H9 (cell line): ENCODE results near the gene ERFL. TPM values are rescaled to one million over a fixed set of nuclear protein-coding genes. Genes with fewer than 3 reads are reported as not detected.

ENCODE experiments used
- DNase-seq: peaks from one replicate; pipeline ENCODE4 v3.0.0-alpha.2; 2017
- H2AFZ ChIP-seq: one replicate; pipeline ENCODE4 v1.6.1; 2013; ENCODE audit warnings: mild to moderate bottlenecking, low read length, control low read depth, moderate library complexity
- H2AK5ac ChIP-seq: 2 replicates; pipeline ENCODE4 v1.6.1; 2013; ENCODE audit warnings: low read length, control low read depth, mixed read lengths; ENCODE audit not compliant: insufficient read length
- H2BK120ac ChIP-seq: one replicate; pipeline ENCODE4 v1.6.1; 2013; ENCODE audit warnings: low read depth, mild to moderate bottlenecking, low read length, control low read depth, inconsistent platforms; ENCODE audit not compliant: poor library complexity, severe bottlenecking
- H2BK12ac ChIP-seq: 2 replicates; pipeline ENCODE4 v1.6.1; 2013; ENCODE audit warnings: low read length, control low read depth, mixed read lengths, low read depth; ENCODE audit not compliant: insufficient read length
- H2BK15ac ChIP-seq: 2 replicates; pipeline ENCODE4 v1.6.1; 2013; ENCODE audit warnings: low read depth, low read length, control low read depth
- H2BK20ac ChIP-seq: one replicate; pipeline ENCODE4 v1.6.1; 2013; ENCODE audit warnings: low read depth, mild to moderate bottlenecking, low read length, control low read depth, inconsistent platforms; ENCODE audit not compliant: poor library complexity, severe bottlenecking
- H2BK5ac ChIP-seq: 2 replicates; pipeline ENCODE4 v1.6.1; 2013; ENCODE audit warnings: low read length, control low read depth, mixed read lengths; ENCODE audit not compliant: insufficient read length
- H3K14ac ChIP-seq: 2 replicates; pipeline ENCODE4 v1.6.1; 2013; ENCODE audit warnings: low read length, control low read depth; ENCODE audit not compliant: insufficient read depth
- H3K18ac ChIP-seq: 2 replicates; pipeline ENCODE4 v1.6.1; 2013; ENCODE audit warnings: low read depth, mild to moderate bottlenecking, mixed read lengths, low read length, control low read depth; ENCODE audit not compliant: insufficient read length
- H3K23ac ChIP-seq: 2 replicates; pipeline ENCODE4 v1.6.1; 2013; ENCODE audit warnings: low read length, control low read depth, mixed read lengths, low read depth; ENCODE audit not compliant: insufficient read length
- H3K23me2 ChIP-seq: 2 replicates; pipeline ENCODE4 v1.6.1; 2013; ENCODE audit warnings: low read depth, mild to moderate bottlenecking, mixed read lengths, low read length, control low read depth; ENCODE audit not compliant: insufficient read length, poor library complexity, severe bottlenecking
- H3K27ac ChIP-seq: 2 replicates; pipeline ENCODE4 v1.5.1; 2013; ENCODE audit warnings: low read length, control low read depth, mixed read lengths, low read depth; ENCODE audit not compliant: insufficient read length
- H3K27me3 ChIP-seq: 2 replicates; pipeline ENCODE4 v1.6.1; 2013; ENCODE audit warnings: low read length, control low read depth, inconsistent platforms; ENCODE audit not compliant: insufficient read depth
- H3K4ac ChIP-seq: 2 replicates; pipeline ENCODE4 v1.6.1; 2013; ENCODE audit warnings: low read depth, mild to moderate bottlenecking, control low read depth, inconsistent platforms, low read length, moderate library complexity
- H3K4me1 ChIP-seq: 2 replicates; pipeline ENCODE4 v1.6.1; 2013; ENCODE audit warnings: low read length, control low read depth, inconsistent platforms; ENCODE audit not compliant: insufficient read depth
- H3K4me2 ChIP-seq: 2 replicates; pipeline ENCODE4 v1.6.1; 2013; ENCODE audit warnings: low read length, control low read depth, mixed read lengths; ENCODE audit not compliant: insufficient read length, insufficient read depth
- H3K56ac ChIP-seq: 2 replicates; pipeline ENCODE4 v1.6.1; 2013; ENCODE audit warnings: low read depth, mild to moderate bottlenecking, mixed read lengths, low read length, control low read depth; ENCODE audit not compliant: insufficient read length
- H3K79me1 ChIP-seq: 2 replicates; pipeline ENCODE4 v1.6.1; 2013; ENCODE audit warnings: low read depth, mild to moderate bottlenecking, moderate library complexity, low read length, control low read depth, inconsistent platforms; ENCODE audit not compliant: insufficient read depth, poor library complexity, severe bottlenecking
- H3K79me2 ChIP-seq: 2 replicates; pipeline ENCODE4 v1.6.1; 2013; ENCODE audit warnings: low read length, control low read depth, inconsistent platforms; ENCODE audit not compliant: insufficient read depth
- H3K9ac ChIP-seq: 2 replicates; pipeline ENCODE4 v1.6.1; 2013; ENCODE audit warnings: low read length, control low read depth, mixed read lengths; ENCODE audit not compliant: insufficient read length; ENCODE audit errors: extremely low read depth
- H3K9me3 ChIP-seq: one replicate; pipeline ENCODE4 v1.6.1; 2013; ENCODE audit warnings: low read depth, low read length, inconsistent platforms; ENCODE audit not compliant: control insufficient read depth
- H3T11ph ChIP-seq: one replicate; pipeline ENCODE4 v1.6.1; 2013; ENCODE audit warnings: mild to moderate bottlenecking, low read length, control low read depth, inconsistent platforms
- H4K20me1 ChIP-seq: one replicate; pipeline ENCODE4 v1.6.1; 2013; ENCODE audit not compliant: control insufficient read depth, insufficient read length, insufficient read depth
- H4K5ac ChIP-seq: 2 replicates; pipeline ENCODE4 v1.6.1; 2013; ENCODE audit warnings: low read depth, mild to moderate bottlenecking, mixed read lengths, low read length, control low read depth; ENCODE audit not compliant: insufficient read length
- H4K8ac ChIP-seq: replicated peaks from 2 replicates; pipeline ENCODE4 v1.6.1; 2013; ENCODE audit warnings: low read length, control low read depth, mixed read lengths, low read depth; ENCODE audit not compliant: insufficient read length
- H4K91ac ChIP-seq: 2 replicates; pipeline ENCODE4 v1.6.1; 2013; ENCODE audit warnings: low read depth, mild to moderate bottlenecking, moderate library complexity, mixed read lengths, low read length, control low read depth; ENCODE audit not compliant: insufficient read length
- H3K27ac Mint-ChIP-seq, 3 experiments: 2 replicates in 2 of 3; 3 replicates in 1 of 3; pipeline ENCODE4 v1.8.0; 2020 to 2021; ENCODE audit warnings: mixed read lengths in 3 of 3, mild to moderate bottlenecking in 1 of 3, moderate library complexity in 1 of 3
- H3K27me3 Mint-ChIP-seq: 2 replicates; pipeline ENCODE4 v1.8.0; 2021; ENCODE audit warnings: low read depth, mild to moderate bottlenecking, moderate library complexity, mixed read lengths
- H3K36me3 Mint-ChIP-seq, 3 experiments: 2 replicates in 2 of 3; 3 replicates in 1 of 3; pipeline ENCODE4 v1.8.0; 2020 to 2021; ENCODE audit warnings: low read depth in 3 of 3, mixed read lengths in 3 of 3; ENCODE audit not compliant: insufficient read depth in 1 of 3
- H3K4me1 Mint-ChIP-seq, 2 experiments: 2 replicates each; pipeline ENCODE4 v1.8.0; 2020; ENCODE audit warnings: mixed read lengths in 2 of 2
- H3K4me3 Mint-ChIP-seq, 2 experiments: 2 replicates in 1 of 2; 3 replicates in 1 of 2; pipeline ENCODE4 v1.8.0; 2020 to 2021; ENCODE audit warnings: mild to moderate bottlenecking in 2 of 2, mixed read lengths in 2 of 2, moderate library complexity in 1 of 2
- H3K9me3 Mint-ChIP-seq, 2 experiments: 2 replicates in 1 of 2; 3 replicates in 1 of 2; pipeline ENCODE4 v1.8.0; 2020; ENCODE audit warnings: mild to moderate bottlenecking in 2 of 2, mixed read lengths in 2 of 2, moderate library complexity in 1 of 2
- CTCF ChIP-seq: fragments of 200-600 bp; sonication (generic); conservative IDR thresholded peaks from 3 replicates; pipeline ENCODE4 v1.8.0; 2021; ENCODE audit warnings: antibody characterized with exemption, mild to moderate bottlenecking
- WGBS: extraction: QIAGEN DNeasy Blood & Tissue Kit; methylation state at CpG from one replicate; pipeline ENCODE4 v1.1.7; 2013; ENCODE audit warnings: missing lambda C conversion rate, low lambda C conversion rate, mixed read lengths; ENCODE audit not compliant: insufficient read length; ENCODE audit errors: extremely low coverage; 5-methylcytosine and 5-hydroxymethylcytosine counted together
- total RNA-seq: library from RNA; stranded (reverse); gene quantifications from 2 replicates; pipeline ENCODE4 v1.2.1, GENCODE V29; 2021

Gene ERFL
- total RNA-seq, 1 experiment from 2014 or later = 0.22 TPM

GRCh38 chr19:41959056-41960053, 31.1 kb upstream of the ERFL start, which contains the start of gene RABAC1:
Gene RABAC1, minus strand, starts transcription at chr19:41959321. Its CDS starts 29 bp downstream, at chr19:41959292.
- peak; percentile 54 for TF ChIP-seq CTCF
- Histone ChIP-seq H2BK120ac (no peak within 1 kb of the TSS), H2BK5ac (no peak within 1 kb of the TSS), H3K56ac (no peak within 1 kb of the TSS), H3K23ac (no peak within 1 kb of the TSS), H4K91ac (no peak within 1 kb of the TSS), H3K9me3 (no peaks in the 10 kb centered on the region), H3K4me1 (no peaks in the 10 kb centered on the region), H4K20me1 (peaks cover 3% of the 10 kb centered on the region), H3K9ac (peak within 1 kb of the TSS; percentile 62), H2BK12ac (no peak within 1 kb of the TSS), H2AFZ (peak within 1 kb of the TSS; percentile 10), H4K8ac (no peak within 1 kb of the TSS), H3T11ph (no peak within 1 kb of the TSS), H3K79me2 (no peaks in the 10 kb centered on the region), H3K23me2 (no peaks in the 10 kb centered on the region), H2AK5ac (no peak within 1 kb of the TSS), H3K27ac (no peak within 1 kb of the TSS), H3K27me3 (no peaks in the 10 kb centered on the region), H3K4ac (no peak within 1 kb of the TSS), H4K5ac (no peak within 1 kb of the TSS), H2BK15ac (no peak within 1 kb of the TSS), H3K79me1 (no peaks in the 10 kb centered on the region), H3K18ac (peak within 1 kb of the TSS; percentile 59), H3K4me2 (peak within 1 kb of the TSS; percentile 54), H3K14ac (peak within 1 kb of the TSS; percentile 37; the same call in 1 of the 2 replicates), H2BK20ac (no peak within 1 kb of the TSS)
- Mint-ChIP-seq H3K9me3 (no peaks in the 10 kb centered on the region), H3K4me1 (peaks cover 16 to 22% of the 10 kb centered on the region in 2 experiments), H3K27ac (peak within 1 kb of the TSS; percentile 83 to 94 (median 84)), H3K4me3 (peak within 1 kb of the TSS; percentile 73 to 82), H3K27me3 (no peaks in the 10 kb centered on the region), H3K36me3 (peaks cover 4 to 21% (median 5%) of the 10 kb centered on the region in 3 experiments; a peak in 5 of 7 replicates)
- no CpG with 5 or more reads among the region's 46 CpGs for WGBS
- peak; percentile 98 for DNase-seq
